ENCODE results near the gene IFI16. TPM values are rescaled to one million over a fixed set of nuclear protein-coding genes. Genes with fewer than 3 reads are reported as not detected.

IFI16 gene
- polyA plus RNA-seq, 3 donors: 64.8 to 99.7 (median 80.1) TPM

DNA sequence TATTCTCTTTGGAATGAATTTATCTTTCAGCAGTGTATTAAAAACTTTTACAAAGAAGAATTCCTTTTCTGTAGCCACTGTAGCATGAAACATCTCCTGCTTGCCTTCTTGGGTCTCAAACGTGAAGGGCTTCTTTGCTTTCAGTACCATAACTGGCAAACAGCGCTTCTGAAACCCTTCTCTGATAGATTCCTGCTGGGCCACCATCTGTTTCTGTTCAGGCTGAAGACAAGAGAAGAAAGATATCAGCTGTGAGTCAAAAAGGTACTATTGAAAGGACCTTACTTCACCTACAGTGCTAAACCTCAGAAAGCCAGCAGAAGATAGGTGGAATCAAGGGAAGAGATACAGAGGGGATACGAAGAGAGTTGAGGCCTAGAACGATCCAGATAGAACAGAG lies 56.4 kb downstream of the IFI16 start:
- Histone ChIP-seq H3K9ac (ENCODE audit: insufficient read depth, low read length, poor library complexity, severe bottlenecking) (no peak overlapping the region), H3K36me3 (replicated peaks in 1 of 2; ENCODE audit: control insufficient read depth in 1 of 2, insufficient read depth in 2 of 2, low read length in 2 of 2) (peaks cover 0 to 27% of the 10 kb centered on the region in 2 donors), H3K4me3 (replicated peaks in 1 of 3; ENCODE audit: low read depth in 2 of 3, low read length in 3 of 3) (no peak overlapping the region), H3K79me2 (ENCODE audit: insufficient read depth, low read length) (no peaks in the 10 kb centered on the region), H4K20me1 (ENCODE audit: insufficient read depth, low read length) (no peaks in the 10 kb centered on the region), H3K27me3 (ENCODE audit: control insufficient read depth in 2 of 2, insufficient read depth in 2 of 2, low read length in 2 of 2) (no peaks in the 10 kb centered on the region), H3K27ac (ENCODE audit: low read depth in 1 of 2, low read length in 2 of 2) (no peak overlapping the region), H3K4me1 (ENCODE audit: control insufficient read depth in 1 of 2, insufficient read depth in 2 of 2, low read length in 2 of 2) (peaks cover 37 to 47% of the 10 kb centered on the region in 2 donors), H3K9me3 (replicated peaks in 1 of 2; ENCODE audit: control insufficient read depth in 1 of 2, insufficient read depth in 1 of 2, low read length in 2 of 2) (no peaks in the 10 kb centered on the region), H2AFZ (ENCODE audit: insufficient read depth, low read depth, low read length, poor library complexity, severe bottlenecking) (no peak overlapping the region), H3K4me2 (replicated peaks; ENCODE audit: extremely low read depth, low read length, poor library complexity, severe bottlenecking) (no peak overlapping the region)
- Mint-ChIP-seq H3K9me3 (peaks cover 0 to 6% (median 0%) of the 10 kb centered on the region in 7 donors), H3K4me3 (no peak overlapping the region), H3K36me3 (peaks cover 32 to 47% of the 10 kb centered on the region in 2 donors), H3K27ac (no peak overlapping the region), H3K27me3 (ENCODE audit: low read depth in 3 of 3) (no peaks in the 10 kb centered on the region), H3K4me1 (peaks cover 47% of the 10 kb centered on the region)
- WGBS (ENCODE audit: insufficient coverage): 88% methylated on average over 2 of the region's 4 CpGs
- intact Hi-C loops (cut with micrococcal nuclease): loop anchor here (10.0 kb wide), 3 partner anchors 231 to 781 kb away; partner anchors contain the start of genes CD1C (in 1 of the 2) and MNDA (in 1 of the 2)
- TF ChIP-seq, protein P1, sequence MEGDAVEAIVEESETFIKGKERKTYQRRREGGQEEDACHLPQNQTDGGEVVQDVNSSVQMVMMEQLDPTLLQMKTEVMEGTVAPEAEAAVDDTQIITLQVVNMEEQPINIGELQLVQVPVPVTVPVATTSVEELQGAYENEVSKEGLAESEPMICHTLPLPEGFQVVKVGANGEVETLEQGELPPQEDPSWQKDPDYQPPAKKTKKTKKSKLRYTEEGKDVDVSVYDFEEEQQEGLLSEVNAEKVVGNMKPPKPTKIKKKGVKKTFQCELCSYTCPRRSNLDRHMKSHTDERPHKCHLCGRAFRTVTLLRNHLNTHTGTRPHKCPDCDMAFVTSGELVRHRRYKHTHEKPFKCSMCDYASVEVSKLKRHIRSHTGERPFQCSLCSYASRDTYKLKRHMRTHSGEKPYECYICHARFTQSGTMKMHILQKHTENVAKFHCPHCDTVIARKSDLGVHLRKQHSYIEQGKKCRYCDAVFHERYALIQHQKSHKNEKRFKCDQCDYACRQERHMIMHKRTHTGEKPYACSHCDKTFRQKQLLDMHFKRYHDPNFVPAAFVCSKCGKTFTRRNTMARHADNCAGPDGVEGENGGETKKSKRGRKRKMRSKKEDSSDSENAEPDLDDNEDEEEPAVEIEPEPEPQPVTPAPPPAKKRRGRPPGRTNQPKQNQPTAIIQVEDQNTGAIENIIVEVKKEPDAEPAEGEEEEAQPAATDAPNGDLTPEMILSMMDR (IDR thresholded peaks at IDR 0.05): no peak
- no peak for DNase-seq

DNA sequence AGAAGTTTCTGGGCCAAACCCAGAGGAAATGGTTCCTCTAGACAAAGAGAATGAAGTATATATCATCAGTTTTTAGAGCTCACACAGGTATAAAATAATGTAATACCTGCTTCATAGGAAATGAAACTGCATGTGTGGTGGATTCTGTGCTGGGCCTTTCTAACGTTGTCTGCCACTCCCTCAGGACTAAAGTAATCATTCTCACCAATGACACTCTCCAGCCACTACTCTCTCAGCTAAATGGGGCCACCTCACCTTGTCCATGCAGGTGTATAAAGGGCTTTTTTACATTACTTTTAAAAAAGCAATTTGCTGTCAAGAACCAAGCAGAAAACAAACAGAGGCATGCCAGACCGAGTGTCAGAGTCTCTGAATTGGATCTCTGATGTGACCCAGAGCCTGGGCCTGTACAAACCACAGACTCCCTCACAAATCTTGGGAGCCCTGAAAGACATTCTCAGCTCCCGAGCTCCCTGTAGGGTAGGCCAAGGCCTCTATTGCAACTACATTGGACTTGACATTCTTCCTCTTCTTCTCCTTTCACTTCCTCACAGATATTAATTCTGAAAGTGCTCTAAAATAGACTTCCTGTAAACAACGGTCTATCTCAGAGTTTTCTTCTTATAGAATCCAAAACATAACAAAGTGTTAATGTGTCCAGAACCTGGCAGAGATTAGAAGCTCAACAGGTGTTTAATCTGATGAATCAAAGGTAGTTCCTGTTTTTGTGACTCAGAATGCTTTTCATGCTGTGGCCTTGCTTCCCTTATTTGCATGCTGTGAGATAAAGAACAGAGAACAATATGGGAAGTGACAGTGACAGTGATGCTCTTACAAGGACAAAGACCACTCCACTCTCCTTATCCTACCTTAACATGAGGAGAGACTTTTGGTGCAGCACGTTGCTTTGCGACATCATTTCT lies 58.3 kb downstream of the IFI16 start:
- peak overlapping the region; percentile 89 to 98 (median 97) for H3K27ac Mint-ChIP-seq
- peak; percentile 76 to 90 (median 80) for DNase-seq
- peaks cover 0 to 3% (median 0%) of the 10 kb centered on the region in 7 donors for H3K9me3 Mint-ChIP-seq
- H3K9ac ChIP-seq (ENCODE audit: insufficient read depth, low read length, poor library complexity, severe bottlenecking): peak overlapping the region; percentile 42
- H3K4me1 Mint-ChIP-seq: peaks cover 54% of the 10 kb centered on the region
- intact Hi-C loops (cut with micrococcal nuclease): loop anchor here (10.0 kb wide), 3 partner anchors 233 to 783 kb away; partner anchors contain the start of genes CD1C (in 1 of the 2) and MNDA (in 1 of the 2)
- no peaks in the 10 kb centered on the region for H3K27me3 Mint-ChIP-seq (ENCODE audit: low read depth in 3 of 3)
- H3K4me3 Mint-ChIP-seq: peak overlapping the region; percentile 47 to 61
- no peaks in the 10 kb centered on the region for H4K20me1 ChIP-seq (ENCODE audit: insufficient read depth, low read length)
- H3K27me3 ChIP-seq (ENCODE audit: control insufficient read depth in 2 of 2, insufficient read depth in 2 of 2, low read length in 2 of 2): no peaks in the 10 kb centered on the region
- H2AFZ ChIP-seq (ENCODE audit: insufficient read depth, low read depth, low read length, poor library complexity, severe bottlenecking): no peak overlapping the region
- H3K4me3 ChIP-seq (replicated peaks in 1 of 3; ENCODE audit: low read depth in 2 of 3, low read length in 3 of 3): peak overlapping the region in 2 of 3 experiments; percentile 6 to 57
- H3K36me3 Mint-ChIP-seq: peaks cover 26 to 41% of the 10 kb centered on the region in 2 donors
- peak overlapping the region; percentile 63 for H3K4me2 ChIP-seq (replicated peaks; ENCODE audit: extremely low read depth, low read length, poor library complexity, severe bottlenecking)
- peaks cover 3% of the 10 kb centered on the region for H3K79me2 ChIP-seq (ENCODE audit: insufficient read depth, low read length)
- WGBS (ENCODE audit: insufficient coverage): 0% methylated on average over 1 of the region's 6 CpGs
- peaks cover 0 to 27% of the 10 kb centered on the region in 2 donors for H3K36me3 ChIP-seq (replicated peaks in 1 of 2; ENCODE audit: control insufficient read depth in 1 of 2, insufficient read depth in 2 of 2, low read length in 2 of 2)
- H3K4me1 ChIP-seq (ENCODE audit: control insufficient read depth in 1 of 2, insufficient read depth in 2 of 2, low read length in 2 of 2): peaks cover 43 to 55% of the 10 kb centered on the region in 2 donors
- TF ChIP-seq, protein P1 (IDR thresholded peaks at IDR 0.05): no peak
- H3K27ac ChIP-seq (ENCODE audit: low read depth in 1 of 2, low read length in 2 of 2): peak overlapping the region; percentile 76 to 90
- no peaks in the 10 kb centered on the region for H3K9me3 ChIP-seq (replicated peaks in 1 of 2; ENCODE audit: control insufficient read depth in 1 of 2, insufficient read depth in 1 of 2, low read length in 2 of 2)
